Left forelimb (tissue), 1 donor: ENCODE measurements around the gene GRIK3.
"Not testable (repeated sequence)": the region's sequence is repeated elsewhere in the genome, so short reads cannot be mapped to it uniquely, and the experiment has no call there.

Source experiments
- DNase-seq: peaks from one replicate; pipeline ENCODE4 v3.0.0-alpha.2; 2018; ENCODE audit warnings: low spot score

GRIK3 gene

DNA sequence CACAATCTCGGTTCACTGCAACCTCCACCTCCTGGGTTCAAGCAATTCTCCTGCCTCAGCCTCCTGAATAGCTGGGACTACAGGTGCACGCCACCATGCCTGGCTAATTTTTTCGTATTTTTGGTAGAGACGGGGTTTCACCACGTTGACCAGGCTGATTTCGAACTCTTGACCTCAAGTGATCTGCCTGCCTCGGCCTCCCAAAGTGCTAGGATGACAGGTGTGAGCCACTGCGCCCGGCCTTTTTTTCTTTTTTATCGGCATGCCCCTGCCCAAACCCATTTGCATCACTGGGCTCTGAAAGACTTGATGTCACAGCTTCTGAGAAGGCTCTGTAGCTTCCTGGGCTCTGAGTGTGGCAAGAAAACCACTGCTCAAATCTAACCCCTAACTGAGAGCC lies 125.0 kb downstream of the GRIK3 start:
- DNase-seq: peak; percentile 4

DNA sequence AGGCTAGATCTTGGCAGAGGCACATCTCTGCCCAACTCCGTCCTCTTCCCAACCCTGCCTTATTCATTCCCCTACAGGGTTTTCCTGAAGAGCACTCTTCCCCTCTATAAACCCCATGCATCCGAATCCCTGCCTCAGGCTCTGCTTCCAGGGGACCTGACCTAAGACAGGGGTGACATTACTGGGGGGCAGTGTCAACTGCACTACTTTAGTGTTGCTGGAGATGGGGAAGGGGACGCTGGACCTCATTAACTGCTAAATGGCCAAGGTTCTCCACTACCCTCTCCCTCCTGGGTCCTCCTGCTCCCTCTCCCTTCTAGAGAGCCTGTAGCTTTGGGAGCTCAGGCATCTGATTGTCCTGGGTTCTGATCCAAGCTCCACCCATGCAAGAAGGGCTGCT lies 126.2 kb downstream of the GRIK3 start:
- DNase-seq: peak; percentile 15

DNA sequence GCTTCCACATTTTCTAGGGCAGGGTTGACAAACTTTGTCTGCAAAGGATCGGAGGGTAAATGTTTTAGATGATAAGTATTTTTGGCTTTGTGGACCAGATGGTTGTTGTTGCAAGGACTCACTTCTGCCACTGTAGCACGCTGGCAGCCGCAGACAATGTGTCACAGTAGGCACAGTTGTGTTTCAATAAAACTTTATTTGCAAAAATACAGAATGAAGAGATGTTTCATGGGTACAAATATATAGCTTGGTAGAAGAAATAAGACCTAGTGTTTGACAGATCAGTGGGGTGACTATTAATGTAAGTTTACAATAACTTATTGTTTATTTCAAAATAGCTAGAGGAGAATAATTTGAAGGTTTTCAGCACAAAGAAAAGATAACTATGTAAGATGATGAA lies 127.8 kb downstream of the GRIK3 start:
- peak; percentile 9 for DNase-seq

DNA sequence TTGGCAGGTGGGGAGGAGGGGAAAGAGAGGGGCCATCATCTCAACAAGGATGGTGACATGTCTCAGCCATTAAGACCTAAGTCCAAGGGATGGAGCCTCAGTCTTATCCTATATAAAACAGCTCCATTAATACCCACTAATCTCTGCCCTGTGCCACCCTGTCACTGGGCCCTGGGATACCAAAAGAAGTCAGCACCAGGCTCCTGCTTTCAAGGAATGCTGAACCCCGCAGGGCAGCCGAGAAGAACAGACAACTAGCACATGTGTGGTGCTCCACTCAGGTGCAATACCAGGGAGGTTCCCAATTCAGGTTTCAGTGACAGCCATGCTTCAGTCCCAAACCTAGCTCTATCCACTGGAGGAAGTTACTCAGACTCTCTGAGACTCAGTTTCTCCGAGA lies 128.4 kb downstream of the GRIK3 start:
- peak; percentile 22 for DNase-seq

DNA sequence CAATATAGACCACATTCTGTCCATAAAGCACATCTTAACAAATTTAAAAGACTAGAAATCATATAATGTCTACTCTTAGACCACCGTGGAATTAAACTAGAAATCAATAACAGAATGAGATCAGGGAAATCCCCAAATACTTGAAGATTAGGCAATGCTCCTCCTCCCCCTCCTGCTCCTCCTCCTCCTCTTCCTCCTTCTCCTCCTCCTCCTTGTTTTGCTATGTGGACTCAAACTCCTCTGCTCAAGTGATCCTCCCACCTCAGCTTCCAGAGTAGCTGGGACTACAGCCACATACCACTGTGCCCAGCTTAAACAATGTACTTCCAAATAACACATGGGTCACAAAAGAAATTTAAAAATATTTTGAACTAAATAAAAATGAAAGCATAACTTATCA lies 134.2 kb downstream of the GRIK3 start:
- no peak for DNase-seq

DNA sequence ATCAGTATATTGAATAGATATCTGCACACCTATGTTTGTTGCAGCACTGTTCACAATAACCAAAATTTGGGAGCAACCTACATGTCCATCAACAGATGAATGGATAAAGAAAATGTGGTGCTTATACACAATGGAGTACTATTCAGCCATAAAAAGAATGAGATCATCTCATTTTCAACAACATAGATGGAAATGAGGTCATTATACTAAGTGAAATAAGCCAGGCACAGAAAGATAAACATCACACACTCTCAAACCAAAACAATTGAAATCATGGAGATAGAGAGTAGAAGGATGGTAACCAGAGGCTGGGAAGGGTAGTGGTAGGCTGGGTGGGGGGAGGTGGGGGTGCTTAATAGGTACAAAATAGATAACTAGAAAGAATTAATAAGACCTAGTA lies 136.5 kb downstream of the GRIK3 start:
- DNase-seq: not testable (repeated sequence)

DNA sequence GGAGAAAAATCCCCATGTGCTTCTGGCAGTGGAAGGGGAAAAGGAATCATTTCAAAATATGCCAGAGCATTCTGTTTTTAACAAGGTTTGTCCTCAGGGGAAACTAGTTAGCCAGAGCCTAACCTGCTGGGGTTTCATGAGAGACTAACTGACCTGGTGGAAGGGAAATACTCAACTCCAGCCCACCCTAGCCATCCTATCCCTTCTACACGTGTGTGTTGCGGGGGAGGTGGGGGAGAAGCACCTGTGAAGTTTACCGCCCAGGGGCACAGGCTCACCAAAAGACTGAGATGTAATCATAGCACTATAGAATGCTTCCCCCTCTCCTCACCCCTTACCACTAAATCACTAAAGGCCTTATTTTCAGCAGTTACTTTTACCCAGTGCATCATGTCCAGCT lies 139.5 kb downstream of the GRIK3 start:
- DNase-seq: peak; percentile 8

DNA sequence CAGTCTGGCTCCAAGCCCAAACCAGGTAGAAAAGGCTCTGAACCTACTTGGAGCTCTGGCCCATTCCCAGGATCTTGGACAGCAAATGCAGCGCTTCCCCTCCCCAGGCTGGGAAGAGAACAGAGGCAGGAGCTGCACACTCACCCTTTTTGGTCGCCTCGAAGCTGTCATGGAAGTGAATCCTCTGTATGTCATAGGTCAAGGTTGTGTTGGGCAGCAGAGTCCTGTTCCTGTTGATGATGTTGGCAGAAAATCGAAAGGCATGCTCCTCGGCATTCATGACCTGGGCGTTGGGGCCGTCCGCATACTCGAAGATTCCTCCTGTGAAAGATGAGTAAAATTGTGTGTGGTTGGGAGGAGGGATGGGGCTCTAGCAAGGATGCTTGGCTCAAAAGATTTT lies 143.5 kb downstream of the GRIK3 start:
- DNase-seq: peak; percentile 38

DNA sequence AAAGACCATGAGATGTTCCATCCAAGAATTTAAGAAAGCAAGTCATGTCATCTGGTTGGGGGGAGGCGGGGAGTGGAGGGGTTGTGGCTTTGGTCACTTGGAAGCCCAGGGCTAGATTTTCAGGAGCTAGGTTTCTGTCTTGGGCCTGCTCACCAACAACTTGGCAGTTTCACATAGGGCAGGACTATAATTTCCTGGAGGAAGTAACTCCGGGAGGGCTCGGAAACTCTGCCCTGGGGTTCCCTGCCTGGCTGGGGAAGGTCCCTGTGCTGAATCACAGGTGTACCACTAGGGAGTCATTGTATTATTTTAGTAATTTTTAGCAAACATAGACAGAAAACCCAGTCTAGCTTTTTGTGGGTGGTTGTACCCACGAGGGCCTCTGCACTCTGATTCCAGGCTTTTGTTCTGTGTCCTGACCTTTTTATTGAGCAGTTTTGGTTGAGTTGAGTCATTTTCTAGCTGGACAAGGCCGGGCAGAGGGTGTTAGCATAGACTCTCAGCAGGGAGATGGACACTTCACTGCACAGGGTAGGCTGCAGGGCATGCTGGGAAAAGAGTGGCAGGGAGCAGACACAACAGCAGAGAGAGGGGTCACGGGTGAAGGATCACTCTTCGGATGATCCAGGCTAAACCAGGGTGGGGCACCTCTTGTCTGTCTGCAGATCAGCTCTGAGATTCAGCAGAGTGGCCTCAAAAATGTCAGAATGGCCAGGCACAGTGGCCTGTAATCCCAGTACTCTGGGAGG lies 144.7 kb downstream of the GRIK3 start:
- DNase-seq: peak; percentile 22

DNA sequence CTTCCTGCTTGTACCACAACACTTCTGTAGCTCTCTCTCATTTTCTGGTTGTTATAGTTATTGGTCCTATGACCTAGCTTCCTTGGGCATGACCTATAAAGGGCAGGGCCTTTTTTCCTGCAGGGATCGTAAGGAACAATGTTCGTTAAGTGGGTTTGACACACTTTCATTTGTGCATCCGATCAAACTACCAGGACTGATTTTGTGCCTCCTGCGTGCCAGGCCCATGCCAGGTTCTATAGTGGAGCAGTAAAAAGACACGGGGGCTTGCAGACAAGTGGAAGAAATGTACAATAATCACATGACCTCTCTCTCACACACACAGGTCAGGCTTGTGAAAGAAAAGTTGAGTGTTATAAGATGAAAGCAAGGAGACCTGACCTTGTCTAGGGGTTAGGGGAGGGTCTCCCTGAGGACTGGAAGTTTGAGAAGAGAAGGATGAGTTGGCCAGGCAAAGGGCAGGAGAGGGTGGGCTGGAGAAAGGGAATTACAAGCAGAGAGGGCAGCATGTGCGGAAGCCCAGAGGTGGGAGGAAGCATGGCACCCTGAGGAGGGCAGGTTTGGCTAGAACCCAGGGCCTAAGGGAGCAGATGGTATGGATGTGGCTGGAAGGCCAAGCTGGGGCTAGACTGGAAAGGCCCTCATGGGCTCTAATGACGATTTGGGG lies 145.4 kb downstream of the GRIK3 start:
- DNase-seq: peak; percentile 11

DNA sequence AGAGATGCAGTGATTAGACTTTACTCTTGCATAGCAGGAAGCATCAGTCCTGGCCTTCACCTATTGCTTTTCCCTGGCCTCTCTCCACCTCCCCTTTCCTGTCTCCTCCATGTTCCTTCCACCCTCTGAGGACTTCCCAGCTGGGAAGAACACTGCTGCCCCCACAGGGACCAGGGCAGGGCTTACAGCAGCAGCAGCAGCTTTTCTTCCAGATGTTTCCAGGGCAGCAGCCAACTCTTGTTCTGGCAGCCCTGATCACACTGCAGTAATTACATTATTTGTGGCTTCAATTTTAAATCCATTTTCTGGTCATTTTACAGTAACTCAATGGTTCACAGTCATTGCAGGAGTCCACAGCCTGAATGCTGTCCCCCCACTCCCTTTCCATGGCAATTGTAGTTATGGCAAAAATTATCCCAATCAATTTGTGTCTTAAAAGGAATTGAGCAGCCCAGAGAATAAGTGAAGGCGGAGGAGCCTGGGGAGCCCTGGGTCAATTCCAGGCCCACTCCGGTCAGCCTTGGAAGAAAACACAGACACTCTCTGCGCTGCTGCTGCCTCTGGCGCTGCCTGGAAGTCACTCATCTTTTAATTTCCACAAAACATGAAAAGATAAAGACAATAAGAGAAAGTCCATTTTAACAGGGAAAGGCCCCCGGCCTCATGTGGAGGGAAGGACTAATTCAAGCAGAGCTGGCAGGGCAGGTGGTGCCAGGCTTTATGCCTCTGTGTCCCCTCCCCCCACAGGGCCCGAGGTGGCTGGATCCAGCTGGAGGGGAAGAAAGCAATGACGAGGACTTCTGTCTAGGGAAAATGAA lies 148.6 kb downstream of the GRIK3 start:
- peak; percentile 64 for DNase-seq

DNA sequence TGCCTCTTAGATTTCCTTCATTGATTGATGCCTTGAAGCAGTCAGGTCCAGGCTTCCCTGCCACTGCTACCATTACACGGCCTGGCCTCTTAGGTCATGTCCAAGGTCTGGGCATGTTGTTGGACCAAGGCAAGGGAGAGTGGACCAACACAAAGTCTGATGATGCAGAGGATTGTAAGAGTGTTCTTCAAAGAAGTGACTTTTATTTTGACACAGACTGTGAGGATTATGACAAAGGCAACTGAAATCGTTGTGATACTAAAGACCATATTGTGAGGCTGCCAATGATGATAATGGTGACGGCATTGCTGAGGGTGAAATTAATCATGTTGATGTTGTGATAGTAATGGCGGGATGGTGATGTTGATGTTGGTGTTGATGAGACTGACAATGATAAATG lies 149.5 kb downstream of the GRIK3 start:
- peak; percentile 12 for DNase-seq

DNA sequence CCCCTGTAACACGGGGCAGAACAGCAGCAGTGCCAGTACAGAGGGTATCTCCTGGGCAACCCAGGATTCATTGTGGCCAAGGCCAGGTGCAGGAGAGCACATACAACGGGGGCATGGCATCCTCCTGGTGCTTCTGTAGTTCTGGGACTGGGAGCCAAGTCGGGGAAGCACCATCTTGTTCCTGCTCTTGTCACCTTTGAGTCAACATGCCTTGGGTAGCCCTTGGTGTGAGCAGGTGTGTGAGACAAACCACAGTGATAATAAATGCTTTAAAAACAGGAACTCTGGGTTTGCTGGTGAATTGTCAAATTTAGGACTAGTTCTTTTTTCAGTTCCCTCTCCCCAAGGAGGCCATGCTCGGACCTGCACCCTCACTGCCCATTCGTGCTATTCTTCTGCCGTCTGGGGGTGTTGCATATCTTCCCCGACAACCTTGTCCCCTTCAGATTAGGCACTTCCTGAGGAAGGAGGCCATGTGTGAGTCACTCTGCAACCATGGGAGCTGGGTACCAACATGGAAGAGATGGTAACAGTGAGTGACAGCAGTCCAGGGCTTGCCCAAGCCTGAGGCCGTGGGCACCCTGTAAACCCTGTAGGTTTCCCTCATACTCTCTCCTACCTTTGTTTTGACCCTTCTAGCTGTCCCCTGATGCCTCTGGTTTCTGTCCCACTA lies 150.2 kb downstream of the GRIK3 start:
- peak; percentile 15 for DNase-seq

DNA sequence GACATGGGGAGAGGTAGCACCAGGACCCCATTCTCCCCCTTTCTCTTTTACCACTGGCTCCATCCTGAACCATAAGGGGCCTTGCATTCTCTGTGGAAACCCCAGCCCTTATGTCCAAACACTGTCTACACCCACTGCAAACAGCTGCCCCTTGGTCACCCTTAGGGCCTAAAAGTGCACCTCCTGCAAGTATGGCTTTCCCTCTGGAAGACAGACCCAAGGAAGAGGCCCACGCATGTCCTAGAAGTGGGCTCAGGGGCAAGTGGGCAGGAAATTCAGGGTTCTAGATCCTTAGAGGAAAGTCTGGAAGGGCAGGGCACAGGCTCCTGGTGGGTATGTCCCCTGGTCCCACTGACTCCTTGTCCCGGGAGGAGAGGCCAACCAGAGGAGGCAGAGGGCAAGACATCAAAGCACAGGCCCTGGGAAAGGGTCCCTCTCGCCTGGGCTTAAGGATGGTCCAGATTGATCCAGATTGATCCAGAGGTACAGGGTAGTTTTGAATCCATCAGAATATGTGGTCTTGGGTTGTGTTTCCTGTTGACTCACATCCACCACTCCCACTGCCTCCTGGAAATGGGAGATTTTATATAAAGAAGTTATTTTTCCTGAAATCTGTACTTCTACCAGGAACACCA lies 150.9 kb downstream of the GRIK3 start:
- peak; percentile 36 for DNase-seq

DNA sequence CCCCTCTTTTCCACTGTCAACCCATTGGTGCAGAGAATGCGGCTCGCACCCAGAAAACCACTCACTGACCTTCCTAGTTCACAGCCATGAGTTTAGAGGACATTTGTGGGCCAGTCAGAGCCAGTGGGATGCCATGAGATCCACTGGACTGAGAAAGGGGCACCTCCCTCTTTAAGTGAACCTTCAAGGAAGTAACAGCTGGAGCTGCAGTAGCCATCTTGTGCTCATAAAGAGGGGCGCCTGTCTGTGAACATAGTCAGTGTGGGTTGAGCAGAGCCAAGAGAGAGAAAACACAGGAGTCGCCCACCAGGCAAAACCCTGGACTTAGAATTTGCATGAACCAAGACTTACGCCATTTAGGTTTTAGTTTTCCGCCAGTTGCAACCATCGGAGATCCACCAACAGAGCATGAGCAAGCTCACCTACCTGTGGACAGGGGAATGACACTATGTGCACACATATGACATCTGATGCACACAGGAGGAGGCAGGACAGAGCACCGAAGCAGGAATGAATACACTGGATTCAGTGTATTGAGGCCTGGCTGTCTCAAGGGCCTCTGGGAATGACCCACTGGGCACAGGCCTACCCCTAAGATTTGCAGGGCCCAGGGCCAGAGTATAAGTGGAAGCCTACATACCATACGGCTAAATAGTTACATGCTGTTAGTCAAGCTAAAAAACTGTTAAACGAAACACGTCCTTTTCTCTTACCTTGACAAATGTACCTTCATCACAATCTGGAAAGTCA lies 151.6 kb downstream of the GRIK3 start:
- DNase-seq: peak; percentile 11

DNA sequence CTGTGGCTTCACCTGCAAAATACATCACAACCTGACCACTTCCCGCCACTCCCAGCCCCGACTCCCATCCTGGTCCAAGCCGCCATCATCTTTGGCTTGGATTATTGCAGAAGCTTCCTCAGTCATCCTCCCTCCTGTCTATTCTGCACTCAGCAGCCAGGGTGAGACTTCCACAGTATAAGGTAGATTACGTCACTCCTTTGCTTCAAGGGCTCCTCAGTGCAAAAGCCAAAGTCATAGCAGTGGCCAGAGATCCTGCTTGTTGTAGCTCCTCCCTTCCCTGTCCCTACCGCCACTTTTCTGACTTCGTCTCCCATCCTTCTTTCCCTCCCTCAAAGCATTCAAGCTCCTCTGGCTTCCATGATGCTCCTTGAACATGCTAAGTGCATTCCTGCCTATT lies 152.8 kb downstream of the GRIK3 start:
- no peak for DNase-seq

DNA sequence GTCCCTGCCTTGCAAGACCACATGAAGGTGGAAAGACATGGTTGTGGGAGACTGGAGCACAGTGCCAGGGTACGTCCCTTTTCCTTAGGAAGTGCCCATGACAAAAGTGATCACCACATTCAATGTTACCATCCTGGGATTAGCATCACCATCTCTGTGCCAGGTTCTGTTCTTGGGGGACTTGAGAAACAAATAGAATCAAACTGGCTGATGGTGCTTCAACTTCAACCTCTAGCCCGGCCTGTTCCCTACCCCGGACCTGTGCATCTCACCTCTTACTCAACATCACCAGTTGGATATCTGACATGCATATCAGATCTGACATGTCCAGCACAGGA lies 153.3 kb downstream of the GRIK3 start:
- DNase-seq: peak; percentile 28

DNA sequence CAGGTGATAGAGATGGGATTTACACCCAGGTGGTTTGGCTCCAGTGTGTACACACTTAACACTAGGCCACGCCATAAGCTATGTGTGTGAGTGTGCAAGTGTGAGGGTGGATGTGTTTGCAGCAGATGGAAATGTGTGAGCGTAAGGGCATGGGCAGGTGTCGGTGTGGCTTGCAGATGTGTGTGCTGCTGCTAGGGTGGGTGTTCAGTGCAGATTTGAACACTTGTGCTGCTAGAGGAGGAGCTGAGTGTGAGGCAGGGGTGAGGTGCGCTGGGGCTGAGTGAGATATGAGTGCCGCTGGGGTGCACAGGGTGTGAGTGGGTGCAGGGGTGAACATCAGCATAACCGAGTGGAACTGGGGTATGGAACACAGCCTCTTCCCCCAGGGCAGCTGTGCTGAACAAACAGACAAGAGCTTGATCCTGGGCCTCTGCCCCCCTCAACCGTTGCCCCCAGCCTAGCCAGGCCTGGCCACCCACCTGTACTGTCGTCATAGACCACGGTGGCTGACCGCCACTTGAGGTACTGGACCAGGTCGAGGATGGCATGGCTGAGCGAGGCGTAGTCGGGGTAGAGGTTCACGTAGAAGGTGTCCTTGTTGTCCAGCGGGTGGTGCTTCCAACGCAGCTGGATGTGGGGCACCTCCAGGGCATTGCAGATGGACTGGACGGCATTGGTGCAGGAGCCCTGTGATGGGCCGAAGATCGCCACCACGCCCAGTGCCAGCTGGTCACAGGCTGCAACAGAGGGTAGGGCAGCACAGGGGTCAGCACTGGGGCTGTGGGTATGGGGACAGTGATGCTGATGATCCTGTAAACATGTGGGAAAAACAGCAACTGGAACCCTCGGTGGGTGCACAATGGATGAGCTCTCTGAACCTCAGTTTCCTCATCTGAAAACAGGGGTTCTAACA lies 153.9 kb downstream of the GRIK3 start:
- DNase-seq: peak; percentile 60

DNA sequence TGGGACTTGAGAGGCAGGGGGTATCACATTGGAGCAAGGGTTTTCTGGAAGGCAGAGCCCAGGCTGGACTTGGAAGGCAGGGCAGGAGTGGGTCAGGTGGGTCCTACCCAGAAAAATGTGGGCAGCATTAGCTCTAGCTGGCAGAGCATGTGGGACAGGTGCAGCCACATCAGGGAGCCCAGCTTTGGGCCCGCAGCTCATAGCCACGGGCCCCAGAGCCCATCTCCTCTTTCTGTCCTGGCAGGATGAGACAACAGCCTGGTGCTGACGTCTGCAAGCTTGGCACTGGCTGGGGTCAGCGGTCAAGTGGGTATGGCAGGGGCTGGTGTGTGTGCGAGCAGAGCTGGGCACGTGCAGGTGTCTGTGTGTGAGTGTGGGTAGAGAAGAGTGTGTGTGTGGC lies 154.7 kb downstream of the GRIK3 start:
- DNase-seq: peak; percentile 46

DNA sequence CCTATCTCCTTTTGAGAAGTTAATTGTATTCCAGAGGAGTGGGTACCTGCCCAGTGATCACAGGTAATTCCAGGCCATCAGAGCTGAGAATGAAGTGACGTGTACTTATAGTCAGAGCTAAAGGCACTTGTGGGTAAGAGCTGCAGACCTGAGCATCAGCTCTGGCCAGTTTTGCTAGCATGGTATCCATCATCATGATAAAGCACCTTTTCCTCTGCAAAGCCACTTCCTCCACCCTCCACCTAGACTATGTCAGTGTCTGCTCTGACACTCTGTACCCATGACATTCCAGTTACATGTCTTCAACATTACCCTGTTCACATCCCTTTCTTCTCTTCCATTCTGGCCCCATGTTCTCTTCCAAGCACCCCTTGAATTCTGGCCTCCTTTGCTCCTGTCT lies 157.3 kb downstream of the GRIK3 start:
- no peak for DNase-seq
